ENCODE data around the gene KLHL18. TPM values are rescaled to one million over a fixed set of nuclear protein-coding genes. Genes with fewer than 3 reads are reported as not detected.

The KLHL18 gene
- total RNA-seq, 1 experiment from 2014 or later, result 28.6 TPM

DNA sequence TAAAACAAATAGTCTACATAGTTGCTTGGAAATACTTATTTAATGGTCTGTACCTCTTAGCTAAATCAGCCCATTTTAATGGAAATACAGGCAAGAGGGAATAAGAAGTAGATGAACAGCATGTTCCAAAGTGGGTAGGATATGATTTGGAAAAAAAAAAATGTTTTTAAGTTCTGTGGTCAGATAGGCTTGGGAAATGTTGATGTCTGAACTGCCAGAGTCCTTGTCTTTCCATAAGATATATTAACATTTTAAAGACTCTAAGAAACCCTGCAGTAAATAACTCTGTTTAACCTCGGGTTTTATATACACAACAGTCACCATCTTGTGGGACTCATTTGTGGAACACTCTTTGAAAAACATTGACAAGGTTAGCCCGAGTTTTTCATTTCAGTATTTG, 58.1 kb downstream of the KLHL18 start:
- ATAC-seq, result no peak
- BruUV-seq (replicated peaks), result no TSS peak
- H3F3A ChIP-seq (ENCODE audit: low read length, unreplicated experiment), result no peaks in the 10 kb centered on the region
- no peak overlapping the region for H3K9ac ChIP-seq (ENCODE audit: low read length)
- no peak overlapping the region for H3K27ac ChIP-seq (ENCODE audit: low read length)
- no peak overlapping the region for H3K4me2 ChIP-seq (ENCODE audit: low read length)
- no peaks in the 10 kb centered on the region for H4K20me1 ChIP-seq (ENCODE audit: low read length)
- no peak overlapping the region for H2AFZ ChIP-seq (ENCODE audit: low read length)
- no peak overlapping the region for H3K4me3 ChIP-seq (ENCODE audit: low read length)
- H3K9me3 ChIP-seq (ENCODE audit: low read length), result no peaks in the 10 kb centered on the region
- no peaks in the 10 kb centered on the region for H3K79me2 ChIP-seq (ENCODE audit: low read length)
- peaks cover 51% of the 10 kb centered on the region for H3K36me3 ChIP-seq (ENCODE audit: low read depth, low read length)
- H3K4me1 ChIP-seq (ENCODE audit: insufficient read depth, low read length), result no peaks in the 10 kb centered on the region
- TF ChIP-seq CTCF (conservative IDR thresholded peaks at IDR 0.05; ENCODE audit: low read depth, low read length), result no peak
- no peak for TF ChIP-seq EZH2phosphoT487 (IDR thresholded peaks at IDR 0.05; ENCODE audit: borderline replicate concordance, low read length)
- no peak for TF ChIP-seq EZH2 (IDR thresholded peaks at IDR 0.05; ENCODE audit: low read length, unreplicated experiment)
- ChIA-PET CTCF (no interaction called here), POLR2A (ENCODE audit: unreplicated experiment) (no interaction called here)
- no peak for DNase-seq
- intact Hi-C loops (cut with micrococcal nuclease), result no loop called here
- H3K9me2 ChIP-seq (replicated peaks; ENCODE audit: low read length), result no peaks in the 10 kb centered on the region
- no peaks in the 10 kb centered on the region for H3K27me3 ChIP-seq (ENCODE audit: low read length)

DNA sequence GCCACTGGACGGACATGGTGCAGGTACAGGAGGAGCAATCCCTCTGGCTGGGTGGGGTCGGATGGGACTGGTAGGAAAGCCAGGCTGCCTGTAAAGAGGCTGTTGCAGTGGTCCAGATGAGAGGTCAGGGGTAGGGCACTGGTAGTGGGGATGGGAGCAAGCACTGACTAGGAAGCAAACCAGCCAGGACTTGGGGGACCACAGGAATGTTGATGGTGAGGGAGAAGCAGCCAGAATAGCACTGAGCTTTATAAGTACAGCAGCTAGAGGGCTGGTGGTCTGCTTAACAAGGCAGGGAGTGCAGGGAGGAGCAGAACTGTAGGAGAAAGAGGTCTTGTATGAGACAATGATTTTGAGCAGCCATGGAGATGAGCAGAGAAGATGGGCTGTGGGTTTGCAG, 59.4 kb downstream of the KLHL18 start:
- no TSS peak for BruUV-seq (replicated peaks)
- no peaks in the 10 kb centered on the region for H3K9me2 ChIP-seq (replicated peaks; ENCODE audit: low read length)
- CTCF ChIA-PET, result no interaction called here

More for the DNA sequence above, 59.4 kb downstream of the KLHL18 start:
- Histone ChIP-seq H4K20me1 (ENCODE audit: low read length) (no peaks in the 10 kb centered on the region), H3K27me3 (ENCODE audit: low read length) (no peaks in the 10 kb centered on the region), H3K9ac (ENCODE audit: low read length) (no peak overlapping the region), H3K79me2 (ENCODE audit: low read length) (no peaks in the 10 kb centered on the region), H3K4me2 (ENCODE audit: low read length) (no peak overlapping the region), H3F3A (ENCODE audit: low read length, unreplicated experiment) (no peaks in the 10 kb centered on the region), H2AFZ (ENCODE audit: low read length) (no peak overlapping the region), H3K27ac (ENCODE audit: low read length) (no peak overlapping the region), H3K9me3 (ENCODE audit: low read length) (no peaks in the 10 kb centered on the region), H3K4me1 (ENCODE audit: insufficient read depth, low read length) (no peaks in the 10 kb centered on the region), H3K36me3 (ENCODE audit: low read depth, low read length) (peaks cover 38% of the 10 kb centered on the region), H3K4me3 (ENCODE audit: low read length) (no peak overlapping the region)
- ATAC-seq, result no peak
- TF ChIP-seq CTCF (conservative IDR thresholded peaks at IDR 0.05; ENCODE audit: low read depth, low read length) (no peak), EZH2 (IDR thresholded peaks at IDR 0.05; ENCODE audit: low read length, unreplicated experiment) (no peak), EZH2phosphoT487 (IDR thresholded peaks at IDR 0.05; ENCODE audit: borderline replicate concordance, low read length) (no peak)
- POLR2A ChIA-PET (ENCODE audit: unreplicated experiment), result interaction anchor here (0.6 kb wide), 1 partner anchor 1680 kb away, joined by 4 read pairs; the partner anchor contains the start of gene NDUFAF3
- DNase-seq, result no peak
- intact Hi-C loops (cut with micrococcal nuclease), result no loop called here

All from PC-3 (cell line).